Stimulated activated effector memory CD8-positive, alpha-beta T cell treated with anti-CD3 and anti-CD28 coated beads, Interleukin-12 subunit alpha, Interleukin-12 subunit beta, amount 100 ng/mL, for 72 hours (primary cell): ENCODE measurements around the gene TNNI2.

ENCODE experiments used
- ATAC-seq: fragments of 150-1000 bp; cut with Tn5 transposase; 2 replicates; pipeline ENCODE4 v1.10.0; 2021
- DNase-seq, 2 donors: peaks; one replicate each; pipeline ENCODE4 v3.0.0; 2021 to 2022; ENCODE audit warnings: low spot score in 2 of 2
- H3K27ac Mint-ChIP-seq: one replicate; pipeline ENCODE4 v1.8.0; 2022; ENCODE audit warnings: mild to moderate bottlenecking, mixed read lengths
- H3K36me3 Mint-ChIP-seq: one replicate; pipeline ENCODE4 v1.8.0; 2022; ENCODE audit warnings: mild to moderate bottlenecking, mixed read lengths
- H3K4me1 Mint-ChIP-seq: one replicate; pipeline ENCODE4 v1.8.0; 2022; ENCODE audit warnings: mixed read lengths
- H3K4me3 Mint-ChIP-seq: one replicate; pipeline ENCODE4 v1.8.0; 2022; ENCODE audit warnings: mild to moderate bottlenecking, mixed read lengths
- H3K9me3 Mint-ChIP-seq: one replicate; pipeline ENCODE4 v1.8.0; 2022; ENCODE audit warnings: mixed read lengths

The TNNI2 gene

DNA sequence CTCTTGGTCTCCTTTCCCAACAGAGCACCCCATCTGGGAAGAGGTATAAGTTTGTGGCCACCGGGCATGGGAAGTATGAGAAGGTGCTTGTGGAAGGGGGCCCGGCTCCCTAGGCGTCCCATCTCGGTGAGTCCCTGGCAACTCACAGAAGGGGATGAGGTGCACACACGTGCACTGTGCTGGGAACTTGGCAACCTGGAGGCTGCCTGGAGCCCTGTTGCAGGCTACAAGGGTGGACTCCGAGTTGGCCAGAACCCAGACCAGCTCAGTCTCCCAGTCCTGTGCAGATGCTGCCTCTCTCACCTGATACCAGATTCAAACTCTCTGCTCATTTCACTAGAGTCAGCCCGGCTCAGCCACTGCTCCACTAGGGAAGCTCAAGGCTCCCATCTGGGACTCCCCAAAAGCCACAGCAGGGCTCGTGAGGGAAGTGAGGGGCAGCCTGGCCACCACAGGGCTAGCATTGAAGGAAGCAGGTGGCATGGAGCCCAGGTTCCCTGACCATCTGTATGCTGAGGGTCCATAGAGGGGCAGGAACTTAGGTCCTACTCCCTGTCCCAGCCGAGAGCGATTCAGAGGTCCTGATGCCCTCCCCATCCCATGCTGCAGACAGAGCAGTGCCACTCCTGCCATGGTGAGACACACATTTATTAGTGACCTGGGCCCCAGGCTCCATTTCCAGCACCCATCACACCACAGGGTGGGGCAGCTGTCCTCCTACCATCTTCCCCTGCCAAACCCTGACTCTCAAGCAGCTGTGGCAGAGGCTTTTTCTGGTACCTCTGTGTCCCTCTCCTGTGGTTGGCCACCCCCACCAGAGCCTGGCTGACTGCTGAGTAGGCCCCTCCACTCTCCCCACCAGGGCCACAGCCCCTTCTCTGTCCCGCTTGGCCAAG lies 48.9 kb downstream of the TNNI2 start:
- peaks cover 7% of the 10 kb centered on the region for H3K4me1 Mint-ChIP-seq
- no peaks in the 10 kb centered on the region for H3K36me3 Mint-ChIP-seq
- H3K4me3 Mint-ChIP-seq, result peak overlapping the region; percentile 68
- H3K9me3 Mint-ChIP-seq, result no peaks in the 10 kb centered on the region
- no peak for ATAC-seq
- no peak for DNase-seq
- H3K27ac Mint-ChIP-seq, result no peak overlapping the region

DNA sequence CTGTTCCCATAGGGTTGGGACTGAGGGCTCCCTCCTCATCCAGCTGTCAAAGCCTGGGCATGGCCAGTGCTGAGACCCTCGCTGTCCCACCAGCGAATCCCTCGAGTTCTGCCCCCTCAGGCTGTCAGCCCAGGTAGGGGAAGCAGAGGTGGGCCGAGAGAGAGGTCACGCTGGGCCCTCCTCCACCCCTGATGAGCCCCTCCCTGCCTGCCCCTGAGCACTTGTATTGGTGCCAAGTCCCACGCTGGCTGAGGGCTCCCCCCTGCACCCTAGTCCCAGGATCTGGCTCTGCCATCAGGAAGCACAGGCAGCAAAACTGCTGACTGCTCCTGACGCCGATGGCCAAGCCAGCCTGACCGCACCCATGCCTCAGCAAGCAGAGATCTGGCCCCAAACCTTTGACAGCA lies 49.6 kb downstream of the TNNI2 start:
- H3K4me3 Mint-ChIP-seq, result peak overlapping the region; percentile 68
- H3K36me3 Mint-ChIP-seq, result no peaks in the 10 kb centered on the region
- H3K27ac Mint-ChIP-seq, result no peak overlapping the region
- H3K4me1 Mint-ChIP-seq, result peaks cover 13% of the 10 kb centered on the region
- DNase-seq (no peak), ATAC-seq (peak; percentile 1)
- H3K9me3 Mint-ChIP-seq, result no peaks in the 10 kb centered on the region

DNA sequence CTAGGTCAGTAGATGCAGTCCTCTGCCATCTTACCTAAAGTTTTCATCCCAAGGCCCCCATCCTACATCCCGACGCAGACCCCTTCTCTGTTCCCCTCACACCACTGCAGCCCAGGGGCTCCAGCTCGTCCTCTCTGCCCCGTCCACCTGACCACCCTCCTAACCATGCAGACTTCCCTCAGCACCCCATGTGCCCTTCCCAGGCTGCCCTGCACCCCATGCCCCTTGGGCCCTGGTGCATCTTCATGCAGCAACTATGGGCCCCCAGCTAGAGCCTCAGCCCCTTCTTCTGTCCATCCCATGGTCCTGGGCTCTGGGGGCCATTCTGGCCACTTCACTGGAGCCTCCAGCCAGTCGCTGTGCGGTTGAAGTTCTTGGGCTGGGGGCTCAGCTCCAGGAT lies 50.0 kb downstream of the TNNI2 start:
- H3K27ac Mint-ChIP-seq, result no peak overlapping the region
- ATAC-seq (peak; percentile 4), DNase-seq (no peak)
- H3K4me3 Mint-ChIP-seq, result peak overlapping the region; percentile 68
- peaks cover 18% of the 10 kb centered on the region for H3K4me1 Mint-ChIP-seq
- no peaks in the 10 kb centered on the region for H3K9me3 Mint-ChIP-seq
- H3K36me3 Mint-ChIP-seq, result no peaks in the 10 kb centered on the region

DNA sequence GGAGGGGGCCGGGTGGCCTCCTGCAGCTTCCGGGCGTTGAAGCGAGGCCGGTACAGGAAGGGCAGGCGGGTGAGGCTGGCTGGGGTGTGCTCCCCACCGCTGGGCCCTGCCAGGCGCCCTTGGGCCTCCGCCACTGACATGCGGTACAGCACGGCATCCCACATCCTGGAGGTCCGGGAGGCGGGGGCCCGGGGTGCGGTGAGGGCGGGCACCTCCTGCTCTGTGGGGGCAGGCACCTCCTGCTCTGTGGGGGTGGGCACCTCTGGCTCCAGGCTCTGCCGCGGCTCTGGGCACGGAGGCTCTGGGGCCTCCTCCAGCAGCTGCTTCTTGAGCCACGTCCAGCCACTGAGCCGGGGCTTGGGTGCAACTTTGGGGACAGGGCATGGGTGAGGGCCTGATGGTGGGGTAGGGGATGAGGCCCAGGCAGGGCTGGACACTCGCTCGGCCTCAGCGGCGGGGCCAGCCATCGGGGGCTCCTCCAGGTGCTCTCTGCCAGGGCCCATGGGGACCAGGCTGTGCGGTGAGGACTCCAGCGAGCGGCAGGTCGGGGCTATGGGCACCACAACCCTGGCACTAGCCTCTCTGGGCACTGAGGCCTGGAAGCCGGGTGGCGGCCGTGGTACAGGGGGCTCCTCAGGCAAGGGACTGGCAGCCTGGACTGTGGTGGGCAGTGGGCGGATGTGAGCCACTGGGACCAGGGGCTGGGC lies 50.6 kb downstream of the TNNI2 start:
- Mint-ChIP-seq H3K27ac (no peak overlapping the region), H3K4me1 (peaks cover 20% of the 10 kb centered on the region), H3K9me3 (no peaks in the 10 kb centered on the region), H3K4me3 (peak overlapping the region; percentile 68), H3K36me3 (no peaks in the 10 kb centered on the region)
- DNase-seq, result peak; percentile 54 to 77
- ATAC-seq, result peak; percentile 87

DNA sequence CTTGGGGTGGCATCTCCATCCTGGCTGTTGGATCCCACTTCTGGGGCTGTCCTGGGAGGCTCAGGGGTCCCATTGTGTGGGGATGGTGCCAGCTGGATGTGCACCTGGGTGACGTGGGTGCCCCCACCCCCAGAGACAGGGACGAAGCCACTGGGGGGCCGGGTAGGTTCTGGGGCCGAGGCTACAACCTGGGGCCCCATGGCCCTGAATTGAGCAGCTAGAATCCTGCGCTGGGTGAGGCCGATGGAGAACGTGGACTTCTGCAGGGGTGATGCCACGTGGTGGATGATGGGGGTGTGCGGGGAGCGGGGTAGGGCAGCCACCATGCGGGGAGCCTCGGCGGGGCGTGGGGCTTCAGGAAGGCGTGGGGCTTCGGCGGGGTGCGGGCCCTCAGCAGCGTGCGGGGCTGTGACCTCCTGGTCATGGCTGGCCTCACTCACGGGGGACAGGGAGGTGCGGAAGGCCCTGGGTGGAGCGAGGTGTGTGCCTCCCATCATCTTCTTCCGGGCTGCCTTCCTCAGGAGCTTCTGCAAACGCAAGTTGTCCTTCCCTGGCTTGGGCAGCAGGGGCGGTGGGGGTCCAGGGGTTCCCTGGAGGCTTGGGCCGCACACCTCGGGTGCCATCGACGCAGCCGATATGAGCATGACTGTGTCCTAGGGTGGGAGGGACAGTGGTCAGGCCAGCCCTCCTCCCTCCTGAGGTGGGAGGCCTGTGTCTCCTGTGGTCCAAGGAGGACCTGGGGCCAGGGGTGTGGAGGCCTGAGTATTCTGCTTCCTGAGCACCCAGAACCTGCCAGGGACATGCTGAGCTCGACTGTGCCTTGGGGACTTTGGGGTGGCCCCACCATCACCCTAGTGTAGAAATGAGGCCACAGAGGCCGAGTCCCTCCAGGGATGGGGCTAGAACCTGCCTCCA lies 51.4 kb downstream of the TNNI2 start:
- H3K27ac Mint-ChIP-seq, result no peak overlapping the region
- H3K36me3 Mint-ChIP-seq, result no peaks in the 10 kb centered on the region
- ATAC-seq (no peak), DNase-seq (no peak)
- peak overlapping the region; percentile 68 for H3K4me3 Mint-ChIP-seq
- peaks cover 20% of the 10 kb centered on the region for H3K4me1 Mint-ChIP-seq
- no peaks in the 10 kb centered on the region for H3K9me3 Mint-ChIP-seq
